SK-N-MC (cell line): Measurements from ENCODE around the gene HS3ST3A1.

Experiments used
- EZH2 ChIP-seq: fragments of 200-600 bp; sonication (generic); IDR thresholded peaks from one replicate; pipeline ENCODE4 v1.6.1; 2017; ENCODE audit warnings: antibody characterized with exemption
- POLR2AphosphoS5 ChIP-seq: IDR thresholded peaks from 2 replicates; pipeline ENCODE4 v1.6.1; 2012; ENCODE audit warnings: mild to moderate bottlenecking, low read depth, low read length, borderline replicate concordance

DNA sequence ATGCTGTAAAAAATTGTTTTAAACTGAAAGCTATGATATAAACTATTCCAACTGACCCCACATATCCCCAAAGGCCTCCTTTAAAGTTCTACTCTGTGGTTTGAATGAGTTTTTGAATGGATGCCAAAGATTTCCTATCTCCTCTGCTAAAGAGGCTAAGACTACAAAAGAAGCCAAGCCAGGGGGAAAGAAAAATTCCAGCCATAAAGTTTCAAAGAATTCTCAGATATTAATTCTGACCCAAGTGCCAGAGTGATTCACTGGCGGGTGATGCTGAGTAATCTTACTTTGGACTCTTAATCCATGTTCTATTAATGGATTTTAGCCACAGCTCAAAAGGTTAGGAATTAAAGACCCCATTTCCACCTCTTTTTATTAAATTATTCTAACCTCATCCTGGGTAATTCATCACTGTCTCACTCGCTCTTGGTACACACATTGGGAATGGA lies 60.7 kb downstream of the HS3ST3A1 start:
- no peak for TF ChIP-seq EZH2
- TF ChIP-seq POLR2AphosphoS5, result no peak
